ENCODE measurements around the gene POU6F1. TPM values are rescaled to one million over a fixed set of nuclear protein-coding genes. Genes with fewer than 3 reads are reported as not detected.

The POU6F1 gene
- total RNA-seq, 1 experiment from 2014 or later: 1.0 TPM

- no peak for DNase-seq (ENCODE audit: low spot score)
These were observed 55.6 kb downstream of the POU6F1 start for GRCh38 chr12:51162217-51162616.

- no peak for DNase-seq (ENCODE audit: low spot score)
These were observed 56.9 kb downstream of the POU6F1 start for GRCh38 chr12:51160814-51161459.

GRCh38 chr12:51156245-51156765, 61.6 kb downstream of the POU6F1 start:
- DNase-seq (ENCODE audit: low spot score): no peak

GRCh38 chr12:51152953-51153352, 64.9 kb downstream of the POU6F1 start:
- no peak for DNase-seq (ENCODE audit: low spot score)

- no peak for DNase-seq (ENCODE audit: low spot score)
These were observed 67.1 kb downstream of the POU6F1 start for GRCh38 chr12:51150777-51151176.

GRCh38 chr12:51147309-51147708, 70.6 kb downstream of the POU6F1 start:
- DNase-seq (ENCODE audit: low spot score): no peak

- DNase-seq (ENCODE audit: low spot score): no peak
These were observed 78.5 kb downstream of the POU6F1 start for GRCh38 chr12:51139292-51139844.

Other genes starting within 250 kb of the POU6F1 start
- gene SLC11A2, start 191.7 kb downstream of the POU6F1 start, total RNA-seq (2014; rRNA removed; shearing (Covaris generic)): 41.3 and 51.6 TPM in 2 replicates
- 21.9 and 23.7 TPM in 2 replicates for gene LETMD1, start 169.7 kb downstream of the POU6F1 start, total RNA-seq (2014; rRNA removed; shearing (Covaris generic))
- 18.4 and 32.3 TPM in 2 replicates for gene CSRNP2, start 134.5 kb downstream of the POU6F1 start, total RNA-seq (2014; rRNA removed; shearing (Covaris generic))
- 8.1 and 19.7 TPM in 2 replicates for gene TFCP2, start 44.9 kb downstream of the POU6F1 start, total RNA-seq (2014; rRNA removed; shearing (Covaris generic))
- gene DAZAP2, start 20.8 kb upstream of the POU6F1 start, total RNA-seq (2014; rRNA removed; shearing (Covaris generic)): 187 and 225 TPM in 2 replicates
- 11.2 and 16.8 TPM in 2 replicates for gene SMAGP, start 52.4 kb upstream of the POU6F1 start, total RNA-seq (2014; rRNA removed; shearing (Covaris generic))
- not detected in 2 replicates for gene BIN2, start 106.1 kb upstream of the POU6F1 start, total RNA-seq (2014; rRNA removed; shearing (Covaris generic))
- gene CELA1, start 128.6 kb upstream of the POU6F1 start, total RNA-seq (2014; rRNA removed; shearing (Covaris generic)): not detected in 2 replicates
- 16.5 and 38.0 TPM in 2 replicates for gene GALNT6, start 173.3 kb upstream of the POU6F1 start, total RNA-seq (2014; rRNA removed; shearing (Covaris generic))
- 7.5 and 14.4 TPM in 2 replicates for gene SLC4A8, start 206.8 kb upstream of the POU6F1 start, total RNA-seq (2014; rRNA removed; shearing (Covaris generic))